GM03348 (cell line): ENCODE results near the gene MTTP.
"Not testable (repeated sequence)": the region's sequence is repeated elsewhere in the genome, so short reads cannot be mapped to it uniquely, and the experiment has no call there.

ENCODE experiments used
- DNase-seq: peaks from one replicate; pipeline ENCODE4 v3.0.0; 2012; ENCODE audit warnings: low spot score

Gene MTTP

GRCh38 chr4:99574530-99575324, at the start of gene MTTP:
MTTP (plus strand) TSS chr4:99574824; CDS start chr4:99574910, 86 bp downstream.
- no peak for DNase-seq

DNA sequence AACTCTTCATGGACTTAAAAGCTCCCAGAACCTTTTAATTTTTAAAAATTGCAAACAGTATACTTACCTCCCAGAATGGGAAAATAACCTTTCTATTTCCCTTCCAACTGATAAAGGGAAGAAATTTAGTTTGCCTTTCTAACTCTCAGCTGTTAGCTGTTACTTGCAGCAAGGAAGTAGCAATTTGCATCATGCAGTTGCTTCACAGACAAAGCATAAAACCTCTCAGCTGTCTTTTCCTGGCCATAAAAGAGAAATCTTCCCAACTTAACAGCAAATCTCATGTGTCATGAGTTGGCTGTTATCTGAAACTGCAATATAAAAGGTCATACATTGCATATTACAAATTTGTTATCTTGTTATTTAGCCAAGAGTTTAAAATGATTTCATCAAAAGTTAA, 45.4 kb upstream of the MTTP start:
- DNase-seq = peak; percentile 6

- no peak for DNase-seq
These were observed 44.7 kb upstream of the MTTP start for GRCh38 chr4:99529956-99530355.

DNA sequence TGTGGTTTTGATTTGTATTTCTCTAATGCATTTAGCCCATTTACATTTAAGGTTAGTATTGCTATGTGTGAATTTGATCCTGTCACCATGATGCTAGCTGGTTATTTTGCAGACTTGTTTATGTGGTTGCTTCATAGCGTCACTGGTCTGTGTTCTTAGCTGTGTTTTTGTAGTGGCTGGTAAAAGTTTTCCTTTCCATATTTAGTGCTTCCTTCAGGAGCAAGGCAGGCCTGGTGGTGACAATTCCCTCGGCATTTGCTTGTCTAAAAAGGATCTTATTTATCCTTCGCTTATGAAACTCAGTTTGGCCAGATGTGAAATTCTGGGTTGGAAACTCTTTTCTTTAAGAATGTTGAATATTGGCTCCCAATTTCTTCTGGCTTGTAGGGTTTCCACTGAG, 39.9 kb upstream of the MTTP start:
- DNase-seq = not testable (repeated sequence)

DNA sequence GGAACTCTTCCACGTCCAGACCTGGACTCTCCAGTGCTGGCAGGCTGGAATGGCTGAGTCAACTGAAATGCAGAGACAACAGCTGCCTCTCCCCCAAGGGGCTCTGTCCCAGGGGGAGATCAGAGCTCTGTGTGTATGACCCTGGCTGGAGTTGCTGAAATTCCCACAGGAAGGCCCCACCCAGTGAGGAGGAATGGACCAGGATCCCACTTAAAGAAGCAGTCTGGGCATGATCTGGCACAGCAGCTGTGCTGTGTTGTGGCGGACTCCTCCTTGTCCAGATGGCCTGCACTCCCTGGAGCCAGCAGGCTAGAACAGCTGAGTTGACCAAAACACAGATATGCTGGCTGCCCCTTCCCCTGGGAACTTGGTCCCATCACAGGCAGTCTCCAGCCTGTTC, 38.4 kb upstream of the MTTP start:
- DNase-seq = no peak

- no peak for DNase-seq
These were observed 37.8 kb upstream of the MTTP start for GRCh38 chr4:99536848-99537247.

DNA sequence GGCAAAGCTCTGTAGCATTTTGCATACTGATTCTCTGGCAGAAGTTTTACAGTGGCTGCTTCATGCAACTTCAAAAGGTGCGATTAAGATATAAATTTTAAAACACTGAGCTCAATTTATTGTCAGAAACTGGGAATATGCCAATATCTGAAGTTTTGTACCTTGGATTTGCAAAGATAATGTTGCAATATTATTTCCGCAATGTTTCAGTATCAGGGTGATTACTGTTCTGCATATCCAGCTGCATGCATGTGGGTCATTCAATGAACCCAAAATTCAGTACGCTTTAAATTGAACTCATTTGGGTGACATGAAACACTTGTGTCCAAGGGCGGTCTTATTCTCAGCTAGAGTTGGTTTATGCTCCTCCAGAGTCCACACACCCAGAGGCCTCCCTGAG, 37.0 kb upstream of the MTTP start:
- DNase-seq = no peak

DNA sequence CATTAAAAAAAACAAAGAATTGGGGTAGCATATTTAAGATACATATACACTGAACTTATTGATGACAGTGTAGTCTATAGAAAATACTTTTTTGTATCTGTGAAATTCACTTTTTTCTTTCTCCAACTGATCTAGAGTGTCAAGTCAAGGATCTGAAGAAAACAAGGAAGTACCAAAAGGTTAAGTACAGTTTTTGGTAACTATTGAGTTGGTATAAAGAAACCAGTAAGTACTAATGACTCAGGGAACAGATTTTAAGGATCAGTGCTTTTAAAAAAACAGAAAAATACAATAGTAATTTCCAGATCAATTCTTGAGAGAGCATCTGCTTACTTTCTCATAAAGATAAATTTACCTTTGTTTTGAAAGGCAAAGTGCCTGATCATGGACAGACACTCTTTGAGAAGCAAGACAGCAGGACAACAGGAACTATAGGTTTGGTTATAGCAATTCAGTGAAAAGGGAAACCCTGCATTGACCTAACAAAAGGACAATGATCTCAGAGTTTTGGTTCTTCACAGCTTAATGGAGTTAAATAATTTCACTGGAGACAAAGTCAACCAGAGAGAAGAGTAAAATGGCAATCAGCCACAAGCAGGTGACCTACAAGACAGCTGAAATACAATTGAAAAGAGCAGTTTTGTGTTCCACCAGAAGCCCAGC, 34.2 kb upstream of the MTTP start:
- DNase-seq = no peak

GRCh38 chr4:99552872-99553271, 21.8 kb upstream of the MTTP start:
- DNase-seq = no peak

DNA sequence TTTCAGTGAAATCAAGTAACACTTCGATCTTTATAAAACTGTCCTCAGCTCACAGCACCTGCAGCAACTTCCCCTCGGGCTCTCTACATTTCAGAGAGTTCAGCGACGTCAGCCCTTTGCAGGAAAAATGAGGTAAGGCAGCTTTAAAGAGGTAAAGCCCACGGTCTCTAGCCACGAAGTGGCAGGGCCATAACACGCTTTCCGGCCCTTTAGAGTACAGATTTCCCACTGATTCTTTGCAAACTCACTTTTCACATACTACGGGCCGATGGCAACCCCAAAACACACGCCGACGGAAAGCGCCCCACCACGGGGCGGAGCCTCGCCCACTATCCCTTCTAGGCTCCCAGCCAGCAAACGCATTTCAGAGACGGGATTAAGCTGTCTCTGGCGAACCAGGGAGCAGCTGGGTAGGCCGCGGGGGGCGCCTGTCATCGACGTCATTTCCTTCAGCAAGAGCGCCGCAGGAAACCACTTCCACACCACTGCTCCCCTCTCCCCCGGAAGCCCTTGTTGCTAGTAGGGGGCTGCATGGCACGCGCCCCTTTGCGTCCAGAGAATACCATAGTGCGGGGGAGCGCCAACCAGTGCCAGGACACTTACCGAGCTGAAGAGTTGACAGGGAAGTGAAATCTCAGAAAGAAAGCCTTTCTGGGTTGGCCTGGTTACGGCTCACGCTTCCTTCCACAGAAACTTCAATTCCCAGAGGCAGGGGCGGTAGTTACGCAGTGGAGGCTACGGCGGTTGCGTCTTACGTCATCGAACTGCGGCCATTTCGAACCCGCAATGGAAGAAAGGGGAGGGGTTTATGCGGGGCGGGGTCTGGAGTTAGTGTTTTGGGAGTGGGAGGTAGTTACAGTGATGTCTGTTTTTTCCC, 11.1 kb upstream of the MTTP start, which contains the start of gene TRMT10A:
Gene TRMT10A (minus strand): TSS at position 730 of the 877 bp plus-strand sequence. CDS start 4,701 bp downstream, outside the sequence.
- DNase-seq = peak; percentile 95

DNA sequence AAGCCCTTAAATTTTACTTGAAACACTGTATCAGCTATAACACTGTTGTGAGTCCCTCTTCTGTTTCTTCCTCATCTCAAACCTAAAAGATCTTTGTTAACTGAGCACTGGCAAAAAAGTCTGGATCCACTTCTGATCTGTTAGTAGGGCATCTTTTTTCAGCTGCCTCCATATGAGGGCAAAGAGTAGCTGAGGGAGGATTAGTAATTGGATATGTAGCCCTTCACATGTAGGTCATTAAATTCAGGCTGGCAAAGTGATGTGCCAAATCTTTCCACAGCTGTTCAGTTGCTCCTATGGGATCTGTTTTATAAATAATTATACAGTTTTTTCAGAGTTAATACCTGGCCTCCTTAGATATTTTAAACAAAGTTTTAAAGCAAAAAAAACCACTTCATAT, 9.7 kb upstream of the MTTP start:
- DNase-seq = no peak

DNA sequence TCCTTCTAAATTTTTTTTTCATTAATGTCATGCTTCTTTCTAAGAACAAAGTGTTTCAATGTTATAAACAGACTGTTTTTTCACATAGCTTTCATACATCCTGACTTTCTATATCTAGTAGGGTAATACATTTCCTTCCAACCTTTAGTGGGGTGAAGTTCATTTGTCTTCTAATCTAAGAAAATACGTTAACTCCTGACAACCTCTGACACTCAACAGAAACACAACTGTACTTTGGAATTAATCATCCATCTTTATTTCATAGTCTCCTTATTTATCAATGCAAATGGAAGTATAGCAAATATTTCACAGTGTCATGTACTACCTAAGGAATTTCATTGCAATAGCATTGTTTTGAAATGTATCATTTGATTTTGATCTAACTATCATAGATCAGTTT, 2.7 kb upstream of the MTTP start:
- no peak for DNase-seq

DNA sequence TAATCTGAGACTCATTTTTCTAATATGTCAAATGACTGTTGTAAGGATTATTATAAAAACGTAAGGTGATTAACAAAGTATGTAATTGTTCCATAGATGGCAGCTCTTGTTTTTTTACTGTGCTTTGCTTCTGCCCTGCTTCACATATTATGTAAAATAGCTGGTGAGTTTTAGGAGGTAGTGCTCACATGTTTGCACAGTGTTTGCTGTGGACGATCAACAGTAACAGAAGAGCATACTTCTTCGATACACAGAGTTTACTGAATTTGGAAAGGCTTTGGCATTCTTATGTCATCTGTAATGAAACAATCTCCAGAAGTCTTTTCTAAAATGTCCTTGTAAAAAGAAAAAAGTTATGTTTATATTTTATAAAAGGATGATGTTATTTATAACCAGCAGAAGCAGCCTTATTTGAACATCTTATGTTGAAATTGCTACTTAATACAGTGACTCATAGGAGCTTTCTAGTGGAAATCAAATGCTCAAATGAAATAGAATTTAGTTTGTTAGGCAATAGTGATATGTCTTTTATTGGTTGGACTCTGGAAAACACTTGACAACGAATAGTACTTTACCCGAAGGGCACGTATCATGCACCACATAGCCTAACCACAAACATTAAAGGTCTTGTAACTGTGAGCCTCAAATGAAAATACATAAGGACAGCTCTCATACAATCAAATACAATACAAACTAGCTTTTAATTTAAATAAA, 1.9 kb upstream of the MTTP start:
- no peak for DNase-seq

- no peak for DNase-seq
These were observed 772 bp upstream of the MTTP start for GRCh38 chr4:99573735-99574368.

GRCh38 chr4:99578714-99579113, 4.1 kb downstream of the MTTP start:
- no peak for DNase-seq

DNA sequence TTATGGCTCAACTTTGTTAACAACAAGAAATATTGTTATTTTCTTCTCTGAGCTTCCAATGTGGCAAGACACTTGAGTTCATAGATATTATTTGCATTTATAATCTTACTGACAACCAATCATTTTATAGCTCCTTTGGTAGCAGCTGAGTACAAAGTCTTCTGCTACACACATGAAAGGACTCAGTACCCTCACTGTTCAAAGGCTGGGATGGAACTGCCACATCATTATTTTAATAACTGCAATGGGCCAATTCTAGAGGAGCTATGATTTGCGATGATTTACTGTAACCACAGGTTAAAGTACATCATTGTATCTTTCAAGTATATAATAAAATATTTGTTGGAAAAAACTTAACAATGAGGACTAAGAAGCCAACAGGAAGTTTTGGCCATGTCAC, 10.9 kb downstream of the MTTP start:
- no peak for DNase-seq

DNA sequence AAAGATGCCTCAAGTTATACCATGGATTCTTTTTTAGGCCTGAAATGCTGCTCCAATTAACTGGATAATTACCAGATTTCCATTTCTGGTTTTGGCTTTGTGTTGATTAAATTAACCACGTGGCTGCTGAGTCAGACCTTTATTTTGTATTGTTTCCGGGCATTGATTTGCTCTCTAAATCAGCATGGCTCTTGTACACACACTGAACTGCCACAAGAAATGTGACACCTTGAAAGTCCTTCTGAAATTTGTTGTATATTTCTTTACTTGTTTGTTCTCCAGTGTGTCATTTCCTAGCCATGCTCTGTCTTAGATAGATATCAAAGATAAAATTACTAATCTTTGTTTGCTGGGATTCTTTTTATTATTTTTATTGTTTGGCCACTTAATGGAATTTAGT, 11.7 kb downstream of the MTTP start:
- no peak for DNase-seq

DNA sequence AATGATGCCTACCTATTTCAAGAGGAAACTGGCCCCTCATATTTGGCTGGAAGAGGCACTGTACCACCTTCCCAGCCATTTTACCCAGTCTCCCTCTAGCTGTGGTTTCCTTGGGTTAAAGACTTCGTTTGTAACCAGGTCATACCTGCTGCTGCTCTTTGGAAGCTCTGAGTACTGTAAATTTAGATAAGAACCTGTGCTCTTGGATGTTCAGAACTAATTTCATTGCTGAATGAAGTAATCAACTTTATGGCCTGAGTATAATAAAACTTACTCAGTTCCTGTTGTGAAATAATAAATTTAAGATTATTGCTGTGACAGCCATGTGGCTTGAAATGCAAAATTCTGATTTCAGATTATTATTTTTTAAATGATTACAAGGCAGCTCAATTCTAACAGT, 12.2 kb downstream of the MTTP start:
- no peak for DNase-seq

DNA sequence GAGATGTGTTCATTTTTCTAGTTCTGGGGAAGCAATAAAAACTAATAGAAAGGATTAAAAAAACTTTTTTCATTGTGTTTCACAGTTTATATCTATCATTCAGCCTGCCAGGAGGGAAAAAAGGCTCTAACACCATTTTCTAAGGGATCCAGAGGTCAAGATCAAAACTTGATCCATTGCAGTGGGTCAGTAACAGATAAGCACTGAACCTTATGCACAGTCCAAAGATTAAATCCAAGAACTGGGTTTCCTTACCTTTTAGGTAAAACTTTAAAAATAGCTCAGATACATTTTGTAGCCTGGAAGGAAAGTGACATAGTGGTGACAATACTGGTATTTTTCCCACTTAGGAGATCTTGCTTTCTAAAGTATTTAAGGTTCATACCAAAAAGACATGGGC, 12.7 kb downstream of the MTTP start:
- no peak for DNase-seq

DNA sequence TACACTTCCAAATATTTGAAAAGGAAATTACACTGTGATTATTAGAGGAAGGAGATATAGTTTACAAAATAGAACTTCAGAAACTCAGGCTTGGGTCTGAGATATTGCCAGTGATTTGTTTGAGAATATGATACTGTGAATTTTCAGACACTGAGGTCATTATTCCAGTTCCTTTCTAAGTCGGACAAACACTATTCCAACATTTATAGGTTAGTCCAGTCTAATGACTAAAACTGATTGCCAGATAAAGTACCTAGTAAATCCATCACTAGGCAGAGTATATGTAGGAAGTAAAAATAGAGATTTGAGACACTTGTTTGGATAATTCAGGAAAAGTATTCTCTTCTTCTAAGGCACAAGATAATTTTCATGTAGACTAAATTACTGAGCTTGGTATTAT, 13.2 kb downstream of the MTTP start:
- DNase-seq = no peak

GRCh38 chr4:99591757-99592156, 17.1 kb downstream of the MTTP start:
- no peak for DNase-seq
